Ishikawa (cell line): Measurements from ENCODE around the gene DNAH2.

Source experiments
- CEBPB ChIP-seq: IDR thresholded peaks from 2 replicates; pipeline ENCODE4 v1.6.1; 2012
- CREB1 ChIP-seq: IDR thresholded peaks from 2 replicates; pipeline ENCODE4 v1.6.1; 2012; ENCODE audit warnings: low read depth
- EGR1 ChIP-seq: IDR thresholded peaks from 2 replicates; pipeline ENCODE4 v1.6.1; 2012
- EP300 ChIP-seq: IDR thresholded peaks from 2 replicates; pipeline ENCODE4 v1.6.1; 2012; ENCODE audit warnings: borderline replicate concordance
- FOXM1 ChIP-seq: IDR thresholded peaks from 2 replicates; pipeline ENCODE4 v1.6.1; 2012; ENCODE audit warnings: low read depth, borderline replicate concordance
- MAX ChIP-seq: IDR thresholded peaks from 2 replicates; pipeline ENCODE4 v1.6.1; 2012
- NFIC ChIP-seq: IDR thresholded peaks from 2 replicates; pipeline ENCODE4 v1.6.1; 2012
- RAD21 ChIP-seq: IDR thresholded peaks from 2 replicates; pipeline ENCODE4 v1.6.1; 2012; ENCODE audit warnings: low read depth
- TAF1 ChIP-seq: IDR thresholded peaks from 2 replicates; pipeline ENCODE4 v1.6.1; 2012; ENCODE audit warnings: low read depth, mild to moderate bottlenecking
- TCF12 ChIP-seq: IDR thresholded peaks from 2 replicates; pipeline ENCODE4 v1.6.1; 2012; ENCODE audit warnings: low read depth
- TEAD4 ChIP-seq: IDR thresholded peaks from 2 replicates; pipeline ENCODE4 v1.6.1; 2012
- YY1 ChIP-seq: IDR thresholded peaks from 2 replicates; pipeline ENCODE4 v1.6.1; 2012; ENCODE audit warnings: low read depth
- ZBTB7A ChIP-seq: IDR thresholded peaks from 2 replicates; pipeline ENCODE4 v1.6.1; 2012; ENCODE audit warnings: low read depth
- TF ChIP-seq, protein P1 (sequence below): IDR thresholded peaks from 2 replicates; pipeline ENCODE4 v1.6.1; 2012; ENCODE audit warnings: low read depth, mild to moderate bottlenecking
- TF ChIP-seq, protein P2 (sequence below): IDR thresholded peaks from 2 replicates; pipeline ENCODE4 v1.6.1; 2012

Gene DNAH2

DNA sequence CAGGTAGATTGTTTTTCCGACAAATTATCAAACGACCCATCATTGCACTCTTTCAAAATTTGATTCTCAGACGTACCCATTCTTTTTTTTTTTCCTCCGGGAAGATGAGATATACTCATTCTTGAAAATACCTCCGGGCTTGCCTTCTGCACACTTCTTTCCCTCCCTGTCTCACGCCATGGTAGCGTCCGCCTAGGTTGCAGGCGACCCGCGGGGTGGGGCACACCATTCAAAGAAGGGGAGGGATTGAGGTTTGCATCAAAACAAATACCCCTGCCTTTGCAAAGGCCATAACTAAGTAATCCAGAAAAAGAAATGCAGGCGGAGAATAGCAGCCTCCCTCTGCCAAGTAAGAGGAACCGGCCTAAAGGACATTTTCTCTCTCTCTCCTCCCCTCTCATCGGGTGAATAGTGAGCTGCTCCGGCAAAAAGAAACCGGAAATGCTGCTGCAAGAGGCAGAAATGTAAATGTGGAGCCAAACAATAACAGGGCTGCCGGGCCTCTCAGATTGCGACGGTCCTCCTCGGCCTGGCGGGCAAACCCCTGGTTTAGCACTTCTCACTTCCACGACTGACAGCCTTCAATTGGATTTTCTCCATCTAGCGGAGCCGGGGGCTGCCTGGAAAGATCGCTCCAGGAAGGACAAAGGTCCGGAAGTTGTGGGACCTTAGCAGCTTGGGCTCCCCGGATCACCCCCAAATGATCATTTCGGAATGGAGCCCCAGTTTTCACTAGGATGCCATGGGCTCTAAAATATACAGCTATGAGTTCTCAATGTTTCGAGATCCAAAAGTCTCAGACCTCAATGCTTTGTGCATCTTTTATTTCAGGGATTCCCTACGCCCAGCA lies 31.1 kb upstream of the DNAH2 start:
- peak; percentile 69; the same call in 1 of the 2 replicates for TF ChIP-seq TAF1
- 0 out of 2 replicates have a peak, but pooled peaks have one; percentile 20 for TF ChIP-seq FOXM1
- TF ChIP-seq CREB1, result no peak

- TF ChIP-seq TEAD4 (peak; percentile 25; the same call in 1 of the 2 replicates), CEBPB (peak; percentile 38; the same call in 1 of the 2 replicates), TAF1 (peak; percentile 87), YY1 (peak; percentile 99), EGR1 (peak; percentile 53), RAD21 (no peak), MAX (peak; percentile 95), TCF12 (peak; percentile 60; the same call in 1 of the 2 replicates)
- TF ChIP-seq, protein P1, sequence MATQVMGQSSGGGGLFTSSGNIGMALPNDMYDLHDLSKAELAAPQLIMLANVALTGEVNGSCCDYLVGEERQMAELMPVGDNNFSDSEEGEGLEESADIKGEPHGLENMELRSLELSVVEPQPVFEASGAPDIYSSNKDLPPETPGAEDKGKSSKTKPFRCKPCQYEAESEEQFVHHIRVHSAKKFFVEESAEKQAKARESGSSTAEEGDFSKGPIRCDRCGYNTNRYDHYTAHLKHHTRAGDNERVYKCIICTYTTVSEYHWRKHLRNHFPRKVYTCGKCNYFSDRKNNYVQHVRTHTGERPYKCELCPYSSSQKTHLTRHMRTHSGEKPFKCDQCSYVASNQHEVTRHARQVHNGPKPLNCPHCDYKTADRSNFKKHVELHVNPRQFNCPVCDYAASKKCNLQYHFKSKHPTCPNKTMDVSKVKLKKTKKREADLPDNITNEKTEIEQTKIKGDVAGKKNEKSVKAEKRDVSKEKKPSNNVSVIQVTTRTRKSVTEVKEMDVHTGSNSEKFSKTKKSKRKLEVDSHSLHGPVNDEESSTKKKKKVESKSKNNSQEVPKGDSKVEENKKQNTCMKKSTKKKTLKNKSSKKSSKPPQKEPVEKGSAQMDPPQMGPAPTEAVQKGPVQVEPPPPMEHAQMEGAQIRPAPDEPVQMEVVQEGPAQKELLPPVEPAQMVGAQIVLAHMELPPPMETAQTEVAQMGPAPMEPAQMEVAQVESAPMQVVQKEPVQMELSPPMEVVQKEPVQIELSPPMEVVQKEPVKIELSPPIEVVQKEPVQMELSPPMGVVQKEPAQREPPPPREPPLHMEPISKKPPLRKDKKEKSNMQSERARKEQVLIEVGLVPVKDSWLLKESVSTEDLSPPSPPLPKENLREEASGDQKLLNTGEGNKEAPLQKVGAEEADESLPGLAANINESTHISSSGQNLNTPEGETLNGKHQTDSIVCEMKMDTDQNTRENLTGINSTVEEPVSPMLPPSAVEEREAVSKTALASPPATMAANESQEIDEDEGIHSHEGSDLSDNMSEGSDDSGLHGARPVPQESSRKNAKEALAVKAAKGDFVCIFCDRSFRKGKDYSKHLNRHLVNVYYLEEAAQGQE, result no peak
- TF ChIP-seq, protein P2, sequence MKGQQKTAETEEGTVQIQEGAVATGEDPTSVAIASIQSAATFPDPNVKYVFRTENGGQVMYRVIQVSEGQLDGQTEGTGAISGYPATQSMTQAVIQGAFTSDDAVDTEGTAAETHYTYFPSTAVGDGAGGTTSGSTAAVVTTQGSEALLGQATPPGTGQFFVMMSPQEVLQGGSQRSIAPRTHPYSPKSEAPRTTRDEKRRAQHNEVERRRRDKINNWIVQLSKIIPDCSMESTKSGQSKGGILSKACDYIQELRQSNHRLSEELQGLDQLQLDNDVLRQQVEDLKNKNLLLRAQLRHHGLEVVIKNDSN, result peak; percentile 60; the same call in 1 of the 2 replicates
These were observed 30.3 kb upstream of the DNAH2 start, which contains the start of gene TP53 for GRCh38 chr17:7687072-7687907. TP53 (minus strand) TSS chr17:7687490; CDS start chr17:7676594, 10,896 bp downstream.

DNA sequence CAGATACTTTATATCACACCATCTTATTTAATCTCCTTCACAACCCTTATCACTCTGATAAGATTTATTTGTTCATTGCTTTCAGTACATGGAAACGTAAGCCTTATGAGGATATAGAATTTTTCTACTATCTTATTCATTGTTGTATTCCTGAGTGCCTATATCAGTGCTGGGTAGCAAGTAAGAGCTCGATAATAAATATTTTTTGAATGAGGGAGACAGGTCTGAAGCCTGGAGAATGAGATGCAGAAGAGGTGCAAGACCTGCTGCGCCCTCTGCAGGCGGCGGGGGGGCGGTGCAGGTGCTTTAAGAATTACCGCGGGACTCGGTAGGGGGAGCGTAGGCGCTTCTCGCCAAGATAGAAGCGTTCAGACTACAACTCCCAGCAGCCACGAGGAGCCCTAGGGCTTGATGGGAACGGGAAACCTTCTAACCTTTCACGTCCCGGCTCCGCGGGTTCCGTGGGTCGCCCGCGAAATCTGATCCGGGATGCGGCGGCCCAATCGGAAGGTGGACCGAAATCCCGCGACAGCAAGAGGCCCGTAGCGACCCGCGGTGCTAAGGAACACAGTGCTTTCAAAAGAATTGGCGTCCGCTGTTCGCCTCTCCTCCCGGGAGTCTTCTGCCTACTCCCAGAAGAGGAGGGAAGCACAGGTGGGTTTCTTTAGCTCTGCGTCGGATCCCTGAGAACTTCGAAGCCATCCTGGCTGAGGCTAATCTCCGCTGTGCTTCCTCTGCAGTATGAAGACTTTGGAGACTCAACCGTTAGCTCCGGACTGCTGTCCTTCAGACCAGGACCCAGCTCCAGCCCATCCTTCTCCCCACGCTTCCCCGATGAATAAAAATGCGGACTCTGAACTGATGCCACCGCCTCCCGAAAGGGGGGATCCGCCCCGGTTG lies 29.4 kb upstream of the DNAH2 start, which contains the start of gene WRAP53:
WRAP53 (plus strand) TSS at position 570 of the 900 bp plus-strand sequence; CDS start at position 742, 172 bp downstream.
- TF ChIP-seq EGR1 (peak; percentile 29; the same call in 1 of the 2 replicates), TEAD4 (no peak), YY1 (peak; percentile 82), RAD21 (peak; percentile 77), TCF12 (peak; percentile 70; the same call in 1 of the 2 replicates), ZBTB7A (no peak), EP300 (no peak), CREB1 (0 out of 2 replicates have a peak, but pooled peaks have one; percentile 45), CEBPB (no peak), MAX (peak; percentile 61; the same call in 1 of the 2 replicates), NFIC (no peak), FOXM1 (peak; percentile 60; the same call in 1 of the 2 replicates), TAF1 (peak; percentile 54)
- TF ChIP-seq, protein P2, result 0 out of 2 replicates have a peak, but pooled peaks have one; percentile 22
- TF ChIP-seq, protein P1, result no peak

GRCh38 chr17:7688808-7689316 lies 28.7 kb upstream of the DNAH2 start:
- TF ChIP-seq NFIC (no peak), YY1 (no peak), TEAD4 (no peak), CEBPB (no peak), CREB1 (no peak), TCF12 (no peak)
- TF ChIP-seq, protein P2, result no peak
- TF ChIP-seq, protein P1, result no peak
